Lung (tissue), 12 donors: Measurements from ENCODE around the gene SPOP. TPM values are rescaled to one million over a fixed set of nuclear protein-coding genes. Genes with fewer than 3 reads are reported as not detected.
A peak's percentile ranks its signal among the peaks of the same experiment; 100 is the strongest.

Source experiments
- ATAC-seq: fragments of 200-7000 bp; cut with Tn5 transposase; one replicate; pipeline ENCODE4 v1.9.1; 2020; ENCODE audit warnings: moderate number of reproducible peaks; ENCODE audit not compliant: insufficient read depth, low FRiP score
- DNase-seq, 3 donors: peaks; one replicate each; pipeline ENCODE4 v3.0.0-alpha.2; 2013 to 2017
- H3K27ac ChIP-seq, 2 donors: one replicate each; pipeline ENCODE4 v1.5.1; 2013; ENCODE audit warnings: mild to moderate bottlenecking in 2 of 2, moderate library complexity in 2 of 2, control low read depth in 1 of 2, inconsistent platforms in 1 of 2, low read depth in 1 of 2, low read length in 1 of 2
- H3K27me3 ChIP-seq, 3 donors: one replicate each; pipeline ENCODE4 v1.5.1; 2013; ENCODE audit warnings: low read length in 2 of 3; ENCODE audit not compliant: control insufficient read depth in 3 of 3, insufficient read depth in 3 of 3
- H3K36me3 ChIP-seq, 4 donors: one replicate each; pipeline ENCODE4 v1.5.1; 2013; ENCODE audit warnings: low read length in 4 of 4, mild to moderate bottlenecking in 1 of 4, moderate library complexity in 1 of 4; ENCODE audit not compliant: control insufficient read depth in 4 of 4, insufficient read depth in 4 of 4
- H3K4me1 ChIP-seq, 5 donors: one replicate each; pipeline ENCODE4 v1.5.1; 2013; ENCODE audit warnings: low read length in 5 of 5, mild to moderate bottlenecking in 2 of 5, moderate library complexity in 1 of 5; ENCODE audit not compliant: control insufficient read depth in 5 of 5, insufficient read depth in 5 of 5
- H3K4me3 ChIP-seq: one replicate; pipeline ENCODE4 v1.5.1; 2013; ENCODE audit warnings: mild to moderate bottlenecking, control low read depth, moderate library complexity
- H3K9ac ChIP-seq, 2 donors: one replicate each; pipeline ENCODE4 v1.5.1; 2013; ENCODE audit warnings: low read length in 2 of 2, control low read depth in 1 of 2; ENCODE audit not compliant: insufficient read depth in 1 of 2
- H3K9me3 ChIP-seq, 4 donors: one replicate each; pipeline ENCODE4 v1.5.1; 2013; ENCODE audit warnings: low read length in 3 of 4, mild to moderate bottlenecking in 1 of 4, moderate library complexity in 1 of 4; ENCODE audit not compliant: control insufficient read depth in 4 of 4, insufficient read depth in 3 of 4
- WGBS, 2 donors: extraction: QIAGEN DNeasy Blood & Tissue Kit; methylation state at CpG; one replicate each; pipeline ENCODE4 v1.1.7; 2013; 5-methylcytosine and 5-hydroxymethylcytosine counted together
- polyA plus RNA-seq, 2 donors: library from polyadenylated mRNA; stranded (reverse); fragments of 200-250 nt; gene quantifications; one replicate each; pipeline ENCODE4 v1.2.1, GENCODE V29; 2013
- total RNA-seq, 2 donors: library from RNA; depleted of rRNA in 1 of 2; stranded (reverse); fragments of >200 nt in 1 of 2; gene quantifications; one replicate each; pipeline ENCODE4 v1.2.1, GENCODE V29; 2014 to 2021
- TF ChIP-seq, protein P1 (sequence below): IDR thresholded peaks from 2 replicates; pipeline ENCODE4 v1.5.1; 2012; ENCODE audit warnings: mild to moderate bottlenecking; ENCODE audit errors: control extremely low read depth, extremely low read depth
- donor health status: control.
- donor health status: control.
- donor health status: Bipolar disorder and iron deficiency.
- donor health status: healthy.
- donor health status: DM: yes; HTN: yes; CAD: no.

The SPOP gene
- total and polyA plus RNA-seq, 4 donors, result 28.7 to 98.0 (median 64.6) TPM

DNA sequence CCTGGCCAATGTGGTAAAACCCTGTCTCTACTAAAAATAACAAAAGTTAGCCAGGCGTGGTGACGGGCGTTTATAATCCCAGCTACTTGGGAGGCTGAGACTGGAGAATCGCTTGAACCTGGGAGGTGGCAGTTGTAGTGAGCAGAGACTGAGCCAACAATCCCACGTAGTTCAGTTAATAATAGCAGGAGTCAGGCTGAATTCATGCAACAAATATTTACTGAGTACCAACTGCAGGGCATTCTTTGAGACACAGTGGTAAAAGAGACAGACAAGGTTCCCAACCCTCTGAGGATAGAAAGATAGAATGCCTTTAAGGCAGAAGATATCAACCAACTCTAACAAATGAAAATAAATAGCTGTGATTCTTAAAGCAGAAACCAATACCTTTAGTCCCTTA is 39.1 kb downstream of the SPOP start:
- Histone ChIP-seq H3K4me1 (peaks cover 0 to 23% (median 5%) of the 10 kb centered on the region in 5 donors), H3K9ac (no peak overlapping the region), H3K27ac (peak overlapping the region in 1 of 2 donors; percentile 79), H3K4me3 (no peak overlapping the region), H3K27me3 (no peaks in the 10 kb centered on the region), H3K9me3 (no peaks in the 10 kb centered on the region), H3K36me3 (no peaks in the 10 kb centered on the region)
- ATAC-seq (no peak), DNase-seq (no peak)
- WGBS, 2 donors, result 92 to 93% methylated on average over 5 of the region's 5 CpGs
- TF ChIP-seq, protein P1, sequence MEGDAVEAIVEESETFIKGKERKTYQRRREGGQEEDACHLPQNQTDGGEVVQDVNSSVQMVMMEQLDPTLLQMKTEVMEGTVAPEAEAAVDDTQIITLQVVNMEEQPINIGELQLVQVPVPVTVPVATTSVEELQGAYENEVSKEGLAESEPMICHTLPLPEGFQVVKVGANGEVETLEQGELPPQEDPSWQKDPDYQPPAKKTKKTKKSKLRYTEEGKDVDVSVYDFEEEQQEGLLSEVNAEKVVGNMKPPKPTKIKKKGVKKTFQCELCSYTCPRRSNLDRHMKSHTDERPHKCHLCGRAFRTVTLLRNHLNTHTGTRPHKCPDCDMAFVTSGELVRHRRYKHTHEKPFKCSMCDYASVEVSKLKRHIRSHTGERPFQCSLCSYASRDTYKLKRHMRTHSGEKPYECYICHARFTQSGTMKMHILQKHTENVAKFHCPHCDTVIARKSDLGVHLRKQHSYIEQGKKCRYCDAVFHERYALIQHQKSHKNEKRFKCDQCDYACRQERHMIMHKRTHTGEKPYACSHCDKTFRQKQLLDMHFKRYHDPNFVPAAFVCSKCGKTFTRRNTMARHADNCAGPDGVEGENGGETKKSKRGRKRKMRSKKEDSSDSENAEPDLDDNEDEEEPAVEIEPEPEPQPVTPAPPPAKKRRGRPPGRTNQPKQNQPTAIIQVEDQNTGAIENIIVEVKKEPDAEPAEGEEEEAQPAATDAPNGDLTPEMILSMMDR, result no peak

DNA sequence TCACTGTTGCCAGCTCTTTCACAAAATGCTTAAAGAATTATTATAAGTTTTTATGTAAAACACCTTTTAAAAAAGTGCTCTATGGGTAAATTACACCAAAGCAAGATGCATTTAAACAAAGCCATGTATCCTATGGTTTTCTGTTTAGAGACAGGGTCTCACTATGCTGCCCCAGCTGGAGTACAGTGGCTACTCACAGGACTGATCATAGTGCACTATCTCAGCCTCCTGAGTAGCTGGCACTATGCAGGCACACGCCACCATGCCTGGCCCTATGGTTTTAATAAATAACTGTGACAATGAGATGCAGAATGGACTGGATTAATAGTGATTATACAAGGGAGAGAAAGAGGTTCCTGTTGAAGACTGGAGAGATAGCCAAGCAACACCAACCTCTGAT is 40.2 kb downstream of the SPOP start:
- H3K27me3 ChIP-seq, result no peaks in the 10 kb centered on the region
- no peaks in the 10 kb centered on the region for H3K9me3 ChIP-seq
- no peak overlapping the region for H3K9ac ChIP-seq
- H3K4me3 ChIP-seq, result no peak overlapping the region
- DNase-seq (no peak), ATAC-seq (no peak)
- H3K36me3 ChIP-seq, result no peaks in the 10 kb centered on the region
- 99 to 100% methylated on average over 1 of the region's 1 CpG for WGBS, 2 donors
- peak overlapping the region in 1 of 2 donors; percentile 56 for H3K27ac ChIP-seq
- TF ChIP-seq, protein P1, result no peak
- H3K4me1 ChIP-seq, result peaks cover 0 to 29% (median 5%) of the 10 kb centered on the region in 5 donors

DNA sequence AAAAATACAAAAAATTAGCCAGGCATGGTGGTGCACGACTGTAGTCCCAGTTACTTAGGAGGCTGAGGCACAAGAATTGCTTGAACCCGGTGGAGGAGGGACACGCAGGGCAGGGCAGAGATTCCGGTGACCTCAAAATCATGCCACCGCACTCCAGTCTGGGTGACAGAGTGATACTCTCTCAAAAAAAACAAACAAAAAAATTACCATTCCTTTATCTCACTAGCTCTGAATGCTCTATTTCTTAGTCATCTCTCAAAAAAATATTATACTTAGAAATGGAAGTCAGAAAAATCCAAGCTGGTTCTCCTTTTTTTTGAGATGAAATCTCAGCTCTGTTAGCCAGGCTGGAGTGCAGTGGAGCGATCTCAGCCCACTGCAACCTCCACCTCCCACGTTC is 40.8 kb downstream of the SPOP start:
- Histone ChIP-seq H3K4me1 (peaks cover 0 to 30% (median 5%) of the 10 kb centered on the region in 5 donors), H3K9ac (no peak overlapping the region), H3K36me3 (no peaks in the 10 kb centered on the region), H3K27ac (peak overlapping the region in 1 of 2 donors; percentile 55), H3K9me3 (no peaks in the 10 kb centered on the region), H3K27me3 (no peaks in the 10 kb centered on the region), H3K4me3 (no peak overlapping the region)
- no peak for ATAC-seq
- no peak for DNase-seq
- WGBS, 2 donors, result 84 to 93% methylated on average over 7 of the region's 7 CpGs
- TF ChIP-seq, protein P1, result no peak

DNA sequence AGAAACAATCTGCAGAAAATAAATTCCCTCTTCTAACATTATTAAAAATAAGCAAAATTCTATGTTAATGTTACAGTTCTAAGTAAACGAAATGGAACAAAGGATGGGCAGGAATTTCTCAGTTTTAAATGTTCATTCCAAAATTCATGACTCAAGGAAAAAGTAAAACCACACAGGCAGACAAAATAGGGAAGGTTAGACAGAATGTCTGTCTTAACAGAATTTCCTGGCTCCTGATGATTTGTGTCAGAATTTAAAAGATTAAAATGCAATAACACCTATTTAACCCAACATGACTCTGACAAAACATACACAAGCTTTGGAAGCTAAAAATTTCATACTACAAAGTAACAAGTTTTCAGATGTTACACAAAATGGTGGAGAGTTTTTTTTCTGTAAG is 42.8 kb downstream of the SPOP start:
- ATAC-seq, result no peak

More for the DNA sequence above, 42.8 kb downstream of the SPOP start:
- no peak for DNase-seq
- H3K27me3 ChIP-seq, result no peaks in the 10 kb centered on the region
- H3K27ac ChIP-seq, result no peak overlapping the region
- TF ChIP-seq, protein P1, result no peak
- WGBS, 2 donors, result 46 to 63% methylated on average over 1 of the region's 1 CpG
- H3K4me3 ChIP-seq, result no peak overlapping the region
- no peaks in the 10 kb centered on the region for H3K36me3 ChIP-seq
- no peaks in the 10 kb centered on the region for H3K9me3 ChIP-seq
- peaks cover 0 to 27% (median 5%) of the 10 kb centered on the region in 5 donors for H3K4me1 ChIP-seq
- H3K9ac ChIP-seq, result no peak overlapping the region
